H9 (cell line): Measurements from ENCODE around the gene ERCC4. TPM values are rescaled to one million over a fixed set of nuclear protein-coding genes. Genes with fewer than 3 reads are reported as not detected.

Experiments
- DNase-seq: peaks from one replicate; pipeline ENCODE4 v3.0.0-alpha.2; 2017
- H2AFZ ChIP-seq: one replicate; pipeline ENCODE4 v1.6.1; 2013; ENCODE audit warnings: mild to moderate bottlenecking, low read length, control low read depth, moderate library complexity
- H2AK5ac ChIP-seq: 2 replicates; pipeline ENCODE4 v1.6.1; 2013; ENCODE audit warnings: low read length, control low read depth, mixed read lengths; ENCODE audit not compliant: insufficient read length
- H2BK120ac ChIP-seq: one replicate; pipeline ENCODE4 v1.6.1; 2013; ENCODE audit warnings: low read depth, mild to moderate bottlenecking, low read length, control low read depth, inconsistent platforms; ENCODE audit not compliant: poor library complexity, severe bottlenecking
- H2BK12ac ChIP-seq: 2 replicates; pipeline ENCODE4 v1.6.1; 2013; ENCODE audit warnings: low read length, control low read depth, mixed read lengths, low read depth; ENCODE audit not compliant: insufficient read length
- H2BK15ac ChIP-seq: 2 replicates; pipeline ENCODE4 v1.6.1; 2013; ENCODE audit warnings: low read depth, low read length, control low read depth
- H2BK20ac ChIP-seq: one replicate; pipeline ENCODE4 v1.6.1; 2013; ENCODE audit warnings: low read depth, mild to moderate bottlenecking, low read length, control low read depth, inconsistent platforms; ENCODE audit not compliant: poor library complexity, severe bottlenecking
- H2BK5ac ChIP-seq: 2 replicates; pipeline ENCODE4 v1.6.1; 2013; ENCODE audit warnings: low read length, control low read depth, mixed read lengths; ENCODE audit not compliant: insufficient read length
- H3K14ac ChIP-seq: 2 replicates; pipeline ENCODE4 v1.6.1; 2013; ENCODE audit warnings: low read length, control low read depth; ENCODE audit not compliant: insufficient read depth
- H3K18ac ChIP-seq: 2 replicates; pipeline ENCODE4 v1.6.1; 2013; ENCODE audit warnings: low read depth, mild to moderate bottlenecking, mixed read lengths, low read length, control low read depth; ENCODE audit not compliant: insufficient read length
- H3K23ac ChIP-seq: 2 replicates; pipeline ENCODE4 v1.6.1; 2013; ENCODE audit warnings: low read length, control low read depth, mixed read lengths, low read depth; ENCODE audit not compliant: insufficient read length
- H3K23me2 ChIP-seq: 2 replicates; pipeline ENCODE4 v1.6.1; 2013; ENCODE audit warnings: low read depth, mild to moderate bottlenecking, mixed read lengths, low read length, control low read depth; ENCODE audit not compliant: insufficient read length, poor library complexity, severe bottlenecking
- H3K27ac ChIP-seq: 2 replicates; pipeline ENCODE4 v1.5.1; 2013; ENCODE audit warnings: low read length, control low read depth, mixed read lengths, low read depth; ENCODE audit not compliant: insufficient read length
- H3K27me3 ChIP-seq: 2 replicates; pipeline ENCODE4 v1.6.1; 2013; ENCODE audit warnings: low read length, control low read depth, inconsistent platforms; ENCODE audit not compliant: insufficient read depth
- H3K4ac ChIP-seq: 2 replicates; pipeline ENCODE4 v1.6.1; 2013; ENCODE audit warnings: low read depth, mild to moderate bottlenecking, control low read depth, inconsistent platforms, low read length, moderate library complexity
- H3K4me1 ChIP-seq: 2 replicates; pipeline ENCODE4 v1.6.1; 2013; ENCODE audit warnings: low read length, control low read depth, inconsistent platforms; ENCODE audit not compliant: insufficient read depth
- H3K4me2 ChIP-seq: 2 replicates; pipeline ENCODE4 v1.6.1; 2013; ENCODE audit warnings: low read length, control low read depth, mixed read lengths; ENCODE audit not compliant: insufficient read length, insufficient read depth
- H3K56ac ChIP-seq: 2 replicates; pipeline ENCODE4 v1.6.1; 2013; ENCODE audit warnings: low read depth, mild to moderate bottlenecking, mixed read lengths, low read length, control low read depth; ENCODE audit not compliant: insufficient read length
- H3K79me1 ChIP-seq: 2 replicates; pipeline ENCODE4 v1.6.1; 2013; ENCODE audit warnings: low read depth, mild to moderate bottlenecking, moderate library complexity, low read length, control low read depth, inconsistent platforms; ENCODE audit not compliant: insufficient read depth, poor library complexity, severe bottlenecking
- H3K79me2 ChIP-seq: 2 replicates; pipeline ENCODE4 v1.6.1; 2013; ENCODE audit warnings: low read length, control low read depth, inconsistent platforms; ENCODE audit not compliant: insufficient read depth
- H3K9ac ChIP-seq: 2 replicates; pipeline ENCODE4 v1.6.1; 2013; ENCODE audit warnings: low read length, control low read depth, mixed read lengths; ENCODE audit not compliant: insufficient read length; ENCODE audit errors: extremely low read depth
- H3K9me3 ChIP-seq: one replicate; pipeline ENCODE4 v1.6.1; 2013; ENCODE audit warnings: low read depth, low read length, inconsistent platforms; ENCODE audit not compliant: control insufficient read depth
- H3T11ph ChIP-seq: one replicate; pipeline ENCODE4 v1.6.1; 2013; ENCODE audit warnings: mild to moderate bottlenecking, low read length, control low read depth, inconsistent platforms
- H4K20me1 ChIP-seq: one replicate; pipeline ENCODE4 v1.6.1; 2013; ENCODE audit not compliant: control insufficient read depth, insufficient read length, insufficient read depth
- H4K5ac ChIP-seq: 2 replicates; pipeline ENCODE4 v1.6.1; 2013; ENCODE audit warnings: low read depth, mild to moderate bottlenecking, mixed read lengths, low read length, control low read depth; ENCODE audit not compliant: insufficient read length
- H4K8ac ChIP-seq: replicated peaks from 2 replicates; pipeline ENCODE4 v1.6.1; 2013; ENCODE audit warnings: low read length, control low read depth, mixed read lengths, low read depth; ENCODE audit not compliant: insufficient read length
- H4K91ac ChIP-seq: 2 replicates; pipeline ENCODE4 v1.6.1; 2013; ENCODE audit warnings: low read depth, mild to moderate bottlenecking, moderate library complexity, mixed read lengths, low read length, control low read depth; ENCODE audit not compliant: insufficient read length
- H3K27ac Mint-ChIP-seq, 3 experiments: 2 replicates in 2 of 3; 3 replicates in 1 of 3; pipeline ENCODE4 v1.8.0; 2020 to 2021; ENCODE audit warnings: mixed read lengths in 3 of 3, mild to moderate bottlenecking in 1 of 3, moderate library complexity in 1 of 3
- H3K27me3 Mint-ChIP-seq: 2 replicates; pipeline ENCODE4 v1.8.0; 2021; ENCODE audit warnings: low read depth, mild to moderate bottlenecking, moderate library complexity, mixed read lengths
- H3K36me3 Mint-ChIP-seq, 3 experiments: 2 replicates in 2 of 3; 3 replicates in 1 of 3; pipeline ENCODE4 v1.8.0; 2020 to 2021; ENCODE audit warnings: low read depth in 3 of 3, mixed read lengths in 3 of 3; ENCODE audit not compliant: insufficient read depth in 1 of 3
- H3K4me1 Mint-ChIP-seq, 2 experiments: 2 replicates each; pipeline ENCODE4 v1.8.0; 2020; ENCODE audit warnings: mixed read lengths in 2 of 2
- H3K4me3 Mint-ChIP-seq, 2 experiments: 2 replicates in 1 of 2; 3 replicates in 1 of 2; pipeline ENCODE4 v1.8.0; 2020 to 2021; ENCODE audit warnings: mild to moderate bottlenecking in 2 of 2, mixed read lengths in 2 of 2, moderate library complexity in 1 of 2
- H3K9me3 Mint-ChIP-seq, 2 experiments: 2 replicates in 1 of 2; 3 replicates in 1 of 2; pipeline ENCODE4 v1.8.0; 2020; ENCODE audit warnings: mild to moderate bottlenecking in 2 of 2, mixed read lengths in 2 of 2, moderate library complexity in 1 of 2
- CTCF ChIP-seq: fragments of 200-600 bp; sonication (generic); conservative IDR thresholded peaks from 3 replicates; pipeline ENCODE4 v1.8.0; 2021; ENCODE audit warnings: antibody characterized with exemption, mild to moderate bottlenecking
- WGBS: extraction: QIAGEN DNeasy Blood & Tissue Kit; methylation state at CpG from one replicate; pipeline ENCODE4 v1.1.7; 2013; ENCODE audit warnings: missing lambda C conversion rate, low lambda C conversion rate, mixed read lengths; ENCODE audit not compliant: insufficient read length; ENCODE audit errors: extremely low coverage; 5-methylcytosine and 5-hydroxymethylcytosine counted together
- total RNA-seq: library from RNA; stranded (reverse); gene quantifications from 2 replicates; pipeline ENCODE4 v1.2.1, GENCODE V29; 2021

Gene ERCC4
- total RNA-seq, 1 experiment from 2014 or later = 15.6 TPM

DNA sequence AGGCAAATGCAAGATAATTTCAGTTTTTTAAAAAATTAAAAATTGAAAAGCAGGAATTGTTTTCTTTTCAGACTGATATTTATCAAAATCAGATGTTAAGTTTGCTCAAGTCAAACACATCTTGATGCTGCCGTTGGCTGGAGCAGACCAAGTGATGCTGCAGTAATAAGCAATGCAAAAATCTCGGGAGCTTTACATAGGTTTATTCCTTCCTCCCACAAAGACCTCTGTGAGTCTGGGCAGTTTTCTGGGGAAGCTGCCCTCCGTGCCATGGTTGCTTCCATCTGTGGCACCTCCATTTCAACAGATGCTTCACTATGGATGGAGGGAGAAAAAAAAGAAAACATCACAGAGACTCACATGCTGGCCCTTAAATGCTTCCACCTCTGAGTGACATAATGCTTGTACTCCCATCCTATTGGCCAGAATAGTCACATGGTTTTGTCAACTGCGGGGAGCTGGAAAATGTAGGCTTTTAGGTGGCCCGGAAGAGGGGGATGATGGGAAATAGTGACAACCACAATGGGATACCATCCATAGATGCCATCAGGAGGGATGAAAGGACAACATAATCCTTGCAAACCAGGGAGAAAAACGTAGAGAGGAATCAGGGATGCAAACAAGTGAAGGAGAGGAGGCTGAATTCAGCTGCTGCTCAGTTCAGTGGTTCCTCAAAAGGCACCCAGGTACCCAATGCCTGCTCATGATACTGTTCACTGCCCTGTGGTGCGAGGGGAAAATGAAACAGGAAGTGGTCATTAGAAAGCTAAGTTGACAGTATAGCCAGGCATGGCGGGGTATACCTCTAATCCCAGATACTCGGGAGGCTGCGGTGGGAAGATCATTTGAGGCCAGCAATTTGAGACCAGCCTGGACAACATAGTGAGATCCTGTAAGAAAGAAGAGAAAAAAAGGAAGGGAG lies 13.5 kb upstream of the ERCC4 start:
- H4K8ac ChIP-seq = no peak overlapping the region
- H3K23ac ChIP-seq = no peak overlapping the region
- Mint-ChIP-seq H3K9me3 (peaks cover 6 to 9% of the 10 kb centered on the region in 2 experiments), H3K27ac (no peak overlapping the region), H3K4me1 (peaks cover 7% of the 10 kb centered on the region in 2 experiments; a peak in 3 of 4 replicates), H3K36me3 (peaks cover 0 to 7% (median 0%) of the 10 kb centered on the region in 3 experiments; a peak in 2 of 7 replicates), H3K27me3 (peaks cover 8% of the 10 kb centered on the region), H3K4me3 (no peak overlapping the region)
- no peak overlapping the region for H2BK12ac ChIP-seq
- H3K18ac ChIP-seq = no peak overlapping the region
- no peak overlapping the region for H2AFZ ChIP-seq
- H2BK20ac ChIP-seq = no peak overlapping the region
- H3K56ac ChIP-seq = no peak overlapping the region
- no CpG with 5 or more reads among the region's 10 CpGs for WGBS
- DNase-seq = no peak
- no peak overlapping the region for H2BK15ac ChIP-seq
- no peaks in the 10 kb centered on the region for H3K79me1 ChIP-seq
- H4K20me1 ChIP-seq = no peaks in the 10 kb centered on the region
- no peak overlapping the region for H2BK120ac ChIP-seq
- no peak overlapping the region for H2AK5ac ChIP-seq
- H3K4me2 ChIP-seq = no peak overlapping the region
- H3K27me3 ChIP-seq = no peaks in the 10 kb centered on the region
- H3K23me2 ChIP-seq = no peaks in the 10 kb centered on the region
- no peak overlapping the region for H4K91ac ChIP-seq
- H3K4ac ChIP-seq = no peak overlapping the region
- H3K79me2 ChIP-seq = no peaks in the 10 kb centered on the region
- H3K9me3 ChIP-seq = no peaks in the 10 kb centered on the region
- no peak overlapping the region for H3T11ph ChIP-seq
- no peak overlapping the region for H2BK5ac ChIP-seq
- no peak overlapping the region for H3K14ac ChIP-seq
- TF ChIP-seq CTCF = no peak
- no peaks in the 10 kb centered on the region for H3K4me1 ChIP-seq
- no peak overlapping the region for H4K5ac ChIP-seq
- no peak overlapping the region for H3K27ac ChIP-seq
- no peak overlapping the region for H3K9ac ChIP-seq
